ENCODE data around the gene ABCD1. TPM values are rescaled to one million over a fixed set of nuclear protein-coding genes. Genes with fewer than 3 reads are reported as not detected.
"Not testable (repeated sequence)": the region's sequence is repeated elsewhere in the genome, so short reads cannot be mapped to it uniquely, and the experiment has no call there.

Gene ABCD1
- polyA plus RNA-seq, 3 donors: 7.9 to 9.8 (median 8.0) TPM

GRCh38 chrX:153728095-153728494 lies 3.4 kb downstream of the ABCD1 start:
- DNase-seq (ENCODE audit: extremely low read depth in 1 of 11, low read depth in 9 of 11, low spot score in 4 of 11): no peak

GRCh38 chrX:153728951-153729631 lies 4.4 kb downstream of the ABCD1 start:
- DNase-seq (ENCODE audit: extremely low read depth in 1 of 11, low read depth in 9 of 11, low spot score in 4 of 11): no peak

GRCh38 chrX:153730115-153730514 lies 5.5 kb downstream of the ABCD1 start:
- DNase-seq (ENCODE audit: extremely low read depth in 1 of 11, low read depth in 9 of 11, low spot score in 4 of 11): not testable (repeated sequence)

- DNase-seq (ENCODE audit: extremely low read depth in 1 of 11, low read depth in 9 of 11, low spot score in 4 of 11): no peak
Observed at GRCh38 chrX:153731117-153731844, 6.6 kb downstream of the ABCD1 start.

GRCh38 chrX:153731845-153732215 lies 7.2 kb downstream of the ABCD1 start:
- DNase-seq (ENCODE audit: extremely low read depth in 1 of 11, low read depth in 9 of 11, low spot score in 4 of 11): no peak

GRCh38 chrX:153732401-153732800 lies 7.7 kb downstream of the ABCD1 start:
- no peak for DNase-seq (ENCODE audit: extremely low read depth in 1 of 11, low read depth in 9 of 11, low spot score in 4 of 11)

GRCh38 chrX:153733651-153734240 lies 9.1 kb downstream of the ABCD1 start:
- DNase-seq (ENCODE audit: extremely low read depth in 1 of 11, low read depth in 9 of 11, low spot score in 4 of 11): no peak

GRCh38 chrX:153734871-153735270 lies 10.2 kb downstream of the ABCD1 start:
- DNase-seq (ENCODE audit: extremely low read depth in 1 of 11, low read depth in 9 of 11, low spot score in 4 of 11): no peak

- DNase-seq (ENCODE audit: extremely low read depth in 1 of 11, low read depth in 9 of 11, low spot score in 4 of 11): no peak
Observed at GRCh38 chrX:153735274-153735673, 10.6 kb downstream of the ABCD1 start.

GRCh38 chrX:153736071-153736820 lies 11.6 kb downstream of the ABCD1 start:
- DNase-seq (ENCODE audit: extremely low read depth in 1 of 11, low read depth in 9 of 11, low spot score in 4 of 11): no peak

GRCh38 chrX:153736871-153737441 lies 12.3 kb downstream of the ABCD1 start:
- DNase-seq (ENCODE audit: extremely low read depth in 1 of 11, low read depth in 9 of 11, low spot score in 4 of 11): no peak

- DNase-seq (ENCODE audit: extremely low read depth in 1 of 11, low read depth in 9 of 11, low spot score in 4 of 11): no peak
Observed at GRCh38 chrX:153738056-153738605, 13.5 kb downstream of the ABCD1 start.

GRCh38 chrX:153739754-153740486 lies 15.3 kb downstream of the ABCD1 start:
- DNase-seq (ENCODE audit: extremely low read depth in 1 of 11, low read depth in 9 of 11, low spot score in 4 of 11): no peak

- no peak for DNase-seq (ENCODE audit: extremely low read depth in 1 of 11, low read depth in 9 of 11, low spot score in 4 of 11)
Observed at GRCh38 chrX:153740631-153741222, 16.1 kb downstream of the ABCD1 start.

- no peak for DNase-seq (ENCODE audit: extremely low read depth in 1 of 11, low read depth in 9 of 11, low spot score in 4 of 11)
Observed at GRCh38 chrX:153741446-153741845, 16.8 kb downstream of the ABCD1 start.

- DNase-seq (ENCODE audit: extremely low read depth in 1 of 11, low read depth in 9 of 11, low spot score in 4 of 11): not testable (repeated sequence)
Observed at GRCh38 chrX:153742111-153742510, 17.5 kb downstream of the ABCD1 start.

GRCh38 chrX:153742796-153743467 lies 18.3 kb downstream of the ABCD1 start:
- not testable (repeated sequence) for DNase-seq (ENCODE audit: extremely low read depth in 1 of 11, low read depth in 9 of 11, low spot score in 4 of 11)

All from renal cortex interstitium (tissue), 11 donors.